ENCODE results near the gene HOXC12.

The HOXC12 gene

GRCh38 chr12:54004063-54004840 lies 49.5 kb downstream of the HOXC12 start:
- in situ Hi-C loops (cut with MboI; ENCODE audit: low sequenced_read_pairs, unreplicated experiment), result no loop called here
- DNase-seq (ENCODE audit: low spot score), result no peak
- TF ChIP-seq CTCF (IDR thresholded peaks at IDR 0.05; ENCODE audit: borderline replicate concordance, control extremely low read depth, extremely low read depth, insufficient read depth, missing control alignments), result peak; percentile 23

- in situ Hi-C loops (cut with MboI; ENCODE audit: low sequenced_read_pairs, unreplicated experiment), result no loop called here
- TF ChIP-seq CTCF (IDR thresholded peaks at IDR 0.05; ENCODE audit: borderline replicate concordance, control extremely low read depth, extremely low read depth, insufficient read depth, missing control alignments), result no peak
- no peak for DNase-seq (ENCODE audit: low spot score)
Measured at GRCh38 chr12:54004841-54005530, 50.3 kb downstream of the HOXC12 start.

- no peak for DNase-seq (ENCODE audit: low spot score)
- in situ Hi-C loops (cut with MboI; ENCODE audit: low sequenced_read_pairs, unreplicated experiment), result no loop called here
- no peak for TF ChIP-seq CTCF (IDR thresholded peaks at IDR 0.05; ENCODE audit: borderline replicate concordance, control extremely low read depth, extremely low read depth, insufficient read depth, missing control alignments)
Measured at GRCh38 chr12:54005531-54005852, 50.8 kb downstream of the HOXC12 start.

- peak; percentile 93 for TF ChIP-seq CTCF (IDR thresholded peaks at IDR 0.05; ENCODE audit: borderline replicate concordance, control extremely low read depth, extremely low read depth, insufficient read depth, missing control alignments)
- in situ Hi-C loops (cut with MboI; ENCODE audit: low sequenced_read_pairs, unreplicated experiment), result no loop called here
- peak; percentile 88 for DNase-seq (ENCODE audit: low spot score)
Measured at GRCh38 chr12:54005853-54006558, 51.3 kb downstream of the HOXC12 start.

- in situ Hi-C loops (cut with MboI; ENCODE audit: low sequenced_read_pairs, unreplicated experiment), result no loop called here
Measured at GRCh38 chr12:54006559-54007220, 52.0 kb downstream of the HOXC12 start.

More at GRCh38 chr12:54006559-54007220, 52.0 kb downstream of the HOXC12 start:
- no peak for TF ChIP-seq CTCF (IDR thresholded peaks at IDR 0.05; ENCODE audit: borderline replicate concordance, control extremely low read depth, extremely low read depth, insufficient read depth, missing control alignments)
- DNase-seq (ENCODE audit: low spot score), result no peak
